ENCODE data around the gene C1orf116.
A peak's percentile ranks its signal among the peaks of the same experiment; 100 is the strongest.

The C1orf116 gene

GRCh38 chr1:207032528-207033017 lies at the start of gene C1orf116:
TSS of gene C1orf116 (minus strand) at chr1:207032756. CDS start at chr1:207027598, 5,158 bp downstream.
- no peak for DNase-seq

GRCh38 chr1:207081806-207082205 lies 49.2 kb upstream of the C1orf116 start:
- DNase-seq: no peak

GRCh38 chr1:207081088-207081487 lies 48.5 kb upstream of the C1orf116 start:
- DNase-seq: no peak

DNA sequence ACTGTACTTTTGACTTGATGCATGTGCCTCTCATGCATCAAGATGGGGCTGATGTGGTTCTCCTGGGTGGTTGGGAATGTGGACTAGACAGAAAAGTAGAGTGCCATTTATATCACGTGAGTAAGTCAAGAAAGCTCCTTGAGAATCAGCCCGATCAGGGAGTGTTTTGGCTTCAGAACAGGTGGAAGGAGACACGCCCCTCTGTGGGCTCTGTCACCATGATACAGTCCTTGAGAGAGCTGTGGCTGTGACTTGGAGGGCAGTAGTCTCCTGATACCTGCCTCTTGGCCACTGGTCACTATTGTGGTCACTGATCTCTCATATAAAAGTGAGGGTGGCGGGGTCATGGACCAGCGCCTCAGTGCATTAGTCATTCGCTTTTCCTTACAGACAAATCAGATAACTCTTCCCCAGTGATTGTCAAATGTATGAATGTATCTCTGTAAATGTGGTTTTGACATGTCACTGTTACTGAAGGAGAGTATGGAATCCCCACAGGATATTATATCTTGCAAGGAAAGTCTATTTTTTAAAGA lies 47.2 kb upstream of the C1orf116 start:
- DNase-seq: no peak

- DNase-seq: no peak
These were observed 46.1 kb upstream of the C1orf116 start for GRCh38 chr1:207078578-207079132.

- DNase-seq: peak; percentile 76
These were observed 45.2 kb upstream of the C1orf116 start for GRCh38 chr1:207077470-207078377.

- no peak for DNase-seq
These were observed 44.5 kb upstream of the C1orf116 start for GRCh38 chr1:207077012-207077411.

GRCh38 chr1:207076181-207076955 lies 43.8 kb upstream of the C1orf116 start:
- DNase-seq: no peak

DNA sequence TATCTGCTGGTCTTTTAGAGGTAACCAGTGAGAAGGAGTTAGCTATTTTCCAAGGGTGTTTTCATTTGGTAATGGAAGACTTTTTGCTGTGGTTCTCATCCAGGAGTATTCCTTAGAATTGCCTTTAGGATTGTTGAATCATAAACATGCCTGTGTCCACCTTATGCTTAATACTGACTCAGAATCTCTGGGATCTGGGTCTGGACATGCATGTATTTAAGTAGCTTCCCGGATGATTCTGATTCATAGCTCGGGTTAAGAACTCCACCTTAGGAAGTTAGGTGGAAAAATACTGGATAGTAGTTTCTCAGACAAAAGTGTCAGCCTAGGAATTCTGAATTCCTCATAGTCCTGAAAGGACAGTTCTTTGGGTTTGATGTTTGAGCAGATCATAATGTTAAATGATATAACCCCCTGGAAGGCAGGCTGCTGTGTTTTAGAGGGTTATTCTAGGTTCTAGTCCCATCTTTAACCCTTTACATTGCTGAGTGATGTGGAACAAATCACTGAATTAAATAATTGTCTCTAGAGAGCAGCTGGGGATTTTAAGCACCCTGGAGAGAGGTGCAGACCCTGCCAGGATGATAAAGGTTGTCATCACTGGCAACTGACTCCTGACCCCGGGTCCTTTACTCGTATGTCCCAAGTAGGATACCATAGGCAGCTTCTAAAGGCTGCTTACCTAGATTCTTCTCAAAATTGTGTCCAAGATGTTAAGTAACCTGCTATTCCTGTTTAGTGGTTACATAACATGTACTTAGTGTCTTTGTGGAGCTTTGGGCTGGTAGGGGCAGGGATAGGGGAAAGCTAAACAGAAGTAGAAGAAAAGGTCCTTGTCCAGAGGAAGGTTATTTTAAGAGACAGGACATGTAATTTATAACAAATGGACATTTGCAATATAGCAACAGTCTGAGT lies 41.6 kb upstream of the C1orf116 start:
- no peak for DNase-seq

DNA sequence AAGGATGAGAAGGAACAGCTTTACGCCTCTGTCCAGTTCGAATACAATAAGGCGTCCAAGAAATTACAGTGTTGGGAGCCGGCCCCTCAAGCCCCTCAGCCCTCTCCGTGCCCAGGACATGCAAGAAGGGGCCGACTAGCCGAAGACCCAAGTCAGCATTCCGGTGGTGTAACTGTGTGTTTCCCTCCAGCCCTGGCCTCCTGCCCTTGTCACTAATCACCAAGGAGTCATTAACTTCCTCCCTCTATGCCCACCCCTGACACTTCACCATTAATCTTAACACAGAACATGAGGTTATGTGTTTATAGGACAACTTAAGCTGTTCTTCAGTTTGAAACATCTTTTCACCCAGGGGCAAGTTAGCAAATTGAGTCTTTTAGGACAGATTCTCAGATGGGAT lies 39.7 kb upstream of the C1orf116 start:
- no peak for DNase-seq

GRCh38 chr1:207071426-207071825 lies 38.9 kb upstream of the C1orf116 start:
- no peak for DNase-seq

- DNase-seq: no peak
These were observed 38.3 kb upstream of the C1orf116 start for GRCh38 chr1:207070811-207071210.

DNA sequence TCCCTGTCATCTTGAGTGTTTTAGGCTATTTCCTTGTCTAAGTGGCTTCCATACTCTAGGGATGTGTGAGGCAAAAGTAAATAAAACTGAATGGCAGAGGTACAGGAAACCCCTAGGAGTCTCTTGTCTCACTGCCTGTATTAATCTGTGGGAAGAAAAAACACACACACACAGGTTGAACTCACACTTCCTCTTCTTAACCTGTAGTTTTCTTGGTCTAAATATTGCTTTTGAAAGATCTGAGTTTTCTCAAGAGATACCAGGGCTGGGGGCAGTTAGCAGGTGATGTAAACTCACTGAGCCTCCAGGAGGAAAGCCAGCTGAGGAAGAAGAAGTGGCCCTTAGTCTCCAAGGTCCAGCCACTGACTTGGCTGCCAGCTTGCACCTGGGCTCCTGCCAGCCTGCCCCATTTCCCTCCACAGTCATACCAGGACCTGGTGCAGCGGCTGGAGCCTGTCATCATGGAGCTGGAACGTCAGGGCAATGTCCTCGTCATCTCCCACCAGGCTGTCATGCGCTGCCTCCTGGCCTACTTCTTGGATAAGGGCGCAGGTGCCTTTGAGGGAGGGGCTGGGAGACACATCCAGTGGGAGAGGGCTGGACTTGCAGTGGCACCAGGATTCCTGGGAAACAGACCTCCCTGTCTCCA lies 37.4 kb upstream of the C1orf116 start:
- no peak for DNase-seq

GRCh38 chr1:207069061-207069460 lies 36.5 kb upstream of the C1orf116 start:
- DNase-seq: no peak

- no peak for DNase-seq
These were observed 35.1 kb upstream of the C1orf116 start for GRCh38 chr1:207067665-207068064.

- no peak for DNase-seq
These were observed 34.6 kb upstream of the C1orf116 start for GRCh38 chr1:207067185-207067584.

GRCh38 chr1:207064561-207064960 lies 32.0 kb upstream of the C1orf116 start:
- DNase-seq: no peak

GRCh38 chr1:207063014-207063413 lies 30.5 kb upstream of the C1orf116 start:
- DNase-seq: no peak

GRCh38 chr1:207062058-207062457 lies 29.5 kb upstream of the C1orf116 start:
- DNase-seq: no peak

GRCh38 chr1:207060596-207060995 lies 28.0 kb upstream of the C1orf116 start:
- DNase-seq: no peak

- no peak for DNase-seq
These were observed 27.3 kb upstream of the C1orf116 start for GRCh38 chr1:207059881-207060280.
